ENCODE results near the gene CMSS1.

Gene CMSS1

GRCh38 chr3:99874237-99875002, 56.8 kb downstream of the CMSS1 start:
- H3K27ac ChIP-seq, result no peak overlapping the region
- TF ChIP-seq CTCF (conservative IDR thresholded peaks at IDR 0.05) (no peak), ZFX (IDR thresholded peaks at IDR 0.05) (no peak)

- TF ChIP-seq ZFX (IDR thresholded peaks at IDR 0.05), result no peak
- no peak for TF ChIP-seq CTCF (conservative IDR thresholded peaks at IDR 0.05)
- no peak overlapping the region for H3K27ac ChIP-seq
Measured at GRCh38 chr3:99875581-99875928, 57.9 kb downstream of the CMSS1 start.

- no peak overlapping the region for H3K27ac ChIP-seq
Measured at GRCh38 chr3:99875929-99876841, 58.5 kb downstream of the CMSS1 start.

GRCh38 chr3:99877031-99877579, 59.4 kb downstream of the CMSS1 start:
- H3K27ac ChIP-seq, result no peak overlapping the region
- TF ChIP-seq CTCF (conservative IDR thresholded peaks at IDR 0.05), result no peak
- no peak for TF ChIP-seq ZFX (IDR thresholded peaks at IDR 0.05)

More at GRCh38 chr3:99875929-99876841, 58.5 kb downstream of the CMSS1 start:
- TF ChIP-seq CTCF (conservative IDR thresholded peaks at IDR 0.05) (no peak), ZFX (IDR thresholded peaks at IDR 0.05) (no peak)

- no peak overlapping the region for H3K27ac ChIP-seq
- TF ChIP-seq CTCF (conservative IDR thresholded peaks at IDR 0.05) (no peak), ZFX (IDR thresholded peaks at IDR 0.05) (no peak)
Measured at GRCh38 chr3:99878005-99878404, 60.3 kb downstream of the CMSS1 start.

- TF ChIP-seq CTCF (conservative IDR thresholded peaks at IDR 0.05) (no peak), ZFX (IDR thresholded peaks at IDR 0.05) (no peak)
Measured at GRCh38 chr3:99879275-99879674, 61.6 kb downstream of the CMSS1 start.

GRCh38 chr3:99881121-99881524, 63.5 kb downstream of the CMSS1 start:
- TF ChIP-seq CTCF (conservative IDR thresholded peaks at IDR 0.05) (no peak), ZFX (IDR thresholded peaks at IDR 0.05) (no peak)
- H3K27ac ChIP-seq, result no peak overlapping the region

More at GRCh38 chr3:99879275-99879674, 61.6 kb downstream of the CMSS1 start:
- no peak overlapping the region for H3K27ac ChIP-seq

All from C4-2B (cell line).